Measurements from ENCODE around the gene ZNF106.

- TF ChIP-seq, protein P1, sequence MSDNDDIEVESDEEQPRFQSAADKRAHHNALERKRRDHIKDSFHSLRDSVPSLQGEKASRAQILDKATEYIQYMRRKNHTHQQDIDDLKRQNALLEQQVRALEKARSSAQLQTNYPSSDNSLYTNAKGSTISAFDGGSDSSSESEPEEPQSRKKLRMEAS (IDR thresholded peaks at IDR 0.05) = no peak
- TF ChIP-seq SIN3A (IDR thresholded peaks at IDR 0.05; ENCODE audit: low read depth) = no peak
- no peak for TF ChIP-seq EZH2 (IDR thresholded peaks at IDR 0.05)
- TF ChIP-seq RAD21 (IDR thresholded peaks at IDR 0.05; ENCODE audit: low read depth) = no peak
- TF ChIP-seq TCF7L2 (IDR thresholded peaks at IDR 0.05; ENCODE audit: borderline replicate concordance, extremely low read depth, insufficient read depth, insufficient read length) = no peak
- TF ChIP-seq POLR2A (IDR thresholded peaks at IDR 0.05; ENCODE audit: borderline replicate concordance, extremely low read depth, insufficient read depth, insufficient read length) = no peak
- no peak for TF ChIP-seq POLR2AphosphoS5 (IDR thresholded peaks at IDR 0.05; ENCODE audit: low read depth, low read length)
- TF ChIP-seq, protein P2, sequence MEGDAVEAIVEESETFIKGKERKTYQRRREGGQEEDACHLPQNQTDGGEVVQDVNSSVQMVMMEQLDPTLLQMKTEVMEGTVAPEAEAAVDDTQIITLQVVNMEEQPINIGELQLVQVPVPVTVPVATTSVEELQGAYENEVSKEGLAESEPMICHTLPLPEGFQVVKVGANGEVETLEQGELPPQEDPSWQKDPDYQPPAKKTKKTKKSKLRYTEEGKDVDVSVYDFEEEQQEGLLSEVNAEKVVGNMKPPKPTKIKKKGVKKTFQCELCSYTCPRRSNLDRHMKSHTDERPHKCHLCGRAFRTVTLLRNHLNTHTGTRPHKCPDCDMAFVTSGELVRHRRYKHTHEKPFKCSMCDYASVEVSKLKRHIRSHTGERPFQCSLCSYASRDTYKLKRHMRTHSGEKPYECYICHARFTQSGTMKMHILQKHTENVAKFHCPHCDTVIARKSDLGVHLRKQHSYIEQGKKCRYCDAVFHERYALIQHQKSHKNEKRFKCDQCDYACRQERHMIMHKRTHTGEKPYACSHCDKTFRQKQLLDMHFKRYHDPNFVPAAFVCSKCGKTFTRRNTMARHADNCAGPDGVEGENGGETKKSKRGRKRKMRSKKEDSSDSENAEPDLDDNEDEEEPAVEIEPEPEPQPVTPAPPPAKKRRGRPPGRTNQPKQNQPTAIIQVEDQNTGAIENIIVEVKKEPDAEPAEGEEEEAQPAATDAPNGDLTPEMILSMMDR (IDR thresholded peaks at IDR 0.05 in 2 of 3, conservative IDR thresholded peaks at IDR 0.05 in 1 of 3; ENCODE audit: borderline replicate concordance in 1 of 3, insufficient read depth in 1 of 3, low read depth in 2 of 3, low read length in 2 of 3) = no peak
- no peak for TF ChIP-seq EZH2phosphoT487 (IDR thresholded peaks at IDR 0.05; ENCODE audit: borderline replicate concordance)
- TF ChIP-seq REST (IDR thresholded peaks at IDR 0.05; ENCODE audit: low read depth) = no peak
- TF ChIP-seq YY1 (IDR thresholded peaks at IDR 0.05; ENCODE audit: extremely low read depth, insufficient replicate concordance, low read depth, low read length) = no peak
- TF ChIP-seq ZNF274 (IDR thresholded peaks at IDR 0.05; ENCODE audit: low read depth, low read length) = no peak
Observed at GRCh38 chr15:42482701-42483100, 8.2 kb downstream of the ZNF106 start.
